Gastroesophageal sphincter (tissue), 4 donors: ENCODE measurements around the gene HCN3. TPM values are rescaled to one million over a fixed set of nuclear protein-coding genes. Genes with fewer than 3 reads are reported as not detected.
"Not testable (repeated sequence)": the region's sequence is repeated elsewhere in the genome, so short reads cannot be mapped to it uniquely, and the experiment has no call there.

Source experiments
- ATAC-seq: fragments of 150-250 bp; one replicate; pipeline ENCODE4 v1.9.1; 2016; ENCODE audit warnings: mild to moderate bottlenecking, moderate library complexity
- H3K27ac ChIP-seq, 4 donors: fragments of 200-600 bp; sonication (generic) in 3 of 4; 1 replicate in 3 of 4; 2 replicates in 1 of 4; pipeline ENCODE4 v1.5.1; 2016 to 2019
- H3K27me3 ChIP-seq: fragments of 200-600 bp; sonication (generic); one replicate; pipeline ENCODE4 v1.5.1; 2019
- H3K36me3 ChIP-seq, 2 donors: fragments of 200-600 bp; sonication (generic); one replicate each; pipeline ENCODE4 v1.5.1; 2019; ENCODE audit warnings: control low read depth in 1 of 2
- H3K4me1 ChIP-seq, 3 donors: fragments of 200-600 bp; sonication (generic); 1 replicate in 2 of 3; 2 replicates in 1 of 3; pipeline ENCODE4 v1.5.1; 2016 to 2019; ENCODE audit warnings: control low read depth in 2 of 3
- H3K4me3 ChIP-seq, 2 donors: fragments of 200-600 bp; sonication (generic); one replicate each; pipeline ENCODE4 v1.5.1; 2019; ENCODE audit warnings: mild to moderate bottlenecking in 1 of 2, moderate library complexity in 1 of 2
- H3K9me3 ChIP-seq, 3 donors: fragments of 200-600 bp; sonication (generic); one replicate each; pipeline ENCODE4 v1.5.1; 2017 to 2019; ENCODE audit warnings: control low read depth in 2 of 3
- EP300 ChIP-seq: sonication (generic); formaldehyde crosslinking; IDR thresholded peaks from one replicate; pipeline ENCODE4 v1.6.1; 2017; ENCODE audit warnings: antibody characterized with exemption, mild to moderate bottlenecking
- POLR2A ChIP-seq, 2 donors: fragments of 450-650 bp; IDR thresholded peaks; one replicate each; pipeline ENCODE4 v1.6.1; 2017; ENCODE audit warnings: antibody characterized with exemption in 2 of 2, mild to moderate bottlenecking in 2 of 2, moderate library complexity in 1 of 2
- POLR2AphosphoS5 ChIP-seq: sonication (generic); formaldehyde crosslinking; IDR thresholded peaks from one replicate; pipeline ENCODE4 v1.6.1; 2017; ENCODE audit warnings: antibody characterized with exemption
- WGBS, 2 donors: methylation state at CpG; one replicate each; pipeline ENCODE4 v1.1.5; 2018; ENCODE audit warnings: low coverage in 1 of 2; 5-methylcytosine and 5-hydroxymethylcytosine counted together
- total RNA-seq, 4 donors: library from RNA; depleted of rRNA; stranded (reverse); fragments of >200 nt; gene quantifications; one replicate each; pipeline ENCODE4 v1.1.0, GENCODE V29; 2016
- TF ChIP-seq, protein P1 (sequence below), 4 experiments: fragments of 200-600 bp in 2 of 4; fragments of 450-650 bp in 2 of 4; sonication (generic) in 1 of 4; IDR thresholded peaks; one replicate each; pipeline ENCODE4 v1.5.1; 2017 to 2019; ENCODE audit warnings: antibody characterized with exemption in 4 of 4, mild to moderate bottlenecking in 2 of 4, moderate library complexity in 2 of 4

HCN3 gene
- total RNA-seq = 1 to 10 TPM in 3 of 4 donors, under 1 TPM in 1; 0.47 to 2.2 (median 1.6) TPM

DNA sequence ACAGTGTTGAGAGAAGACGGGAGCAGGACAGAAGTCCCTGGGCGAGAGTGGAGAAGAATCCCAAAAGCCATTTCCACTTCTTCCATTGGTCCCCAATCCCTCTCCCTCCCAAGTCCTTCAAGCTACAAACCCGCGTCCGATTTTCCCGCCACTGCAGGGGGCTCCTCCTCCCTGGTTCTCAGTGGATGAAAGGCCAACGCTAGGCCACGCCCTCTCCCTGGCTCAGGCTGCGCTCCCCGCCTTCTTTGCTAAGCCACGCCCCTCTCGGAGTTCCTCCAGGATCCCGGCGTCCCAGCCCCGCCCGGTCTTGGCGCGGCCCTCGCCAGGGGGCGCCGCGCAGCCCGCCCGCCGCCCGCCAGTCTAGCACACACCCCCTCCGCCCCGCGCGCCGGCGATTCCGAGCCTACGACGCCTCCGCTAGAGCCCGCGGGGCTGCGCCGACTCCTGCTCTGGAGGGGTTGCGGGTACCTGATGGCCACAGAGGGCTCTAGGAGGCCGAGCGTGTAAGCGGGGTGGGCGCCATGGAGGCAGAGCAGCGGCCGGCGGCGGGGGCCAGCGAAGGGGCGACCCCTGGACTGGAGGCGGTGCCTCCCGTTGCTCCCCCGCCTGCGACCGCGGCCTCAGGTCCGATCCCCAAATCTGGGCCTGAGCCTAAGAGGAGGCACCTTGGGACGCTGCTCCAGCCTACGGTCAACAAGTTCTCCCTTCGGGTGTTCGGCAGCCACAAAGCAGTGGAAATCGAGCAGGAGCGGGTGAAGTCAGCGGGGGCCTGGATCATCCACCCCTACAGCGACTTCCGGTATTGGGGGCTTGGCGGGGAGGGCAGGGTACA lies at the start of gene HCN3:
Gene HCN3, plus strand, starts transcription at position 394 of the 832 bp plus-strand sequence. Its CDS starts 128 bp downstream, at position 522.
- Histone ChIP-seq H3K4me3 (peak within 1 kb of the TSS; percentile 55 to 78), H3K27ac (peak within 1 kb of the TSS; percentile 10 to 83 (median 80)), H3K9me3 (no peaks in the 10 kb centered on the region), H3K27me3 (no peaks in the 10 kb centered on the region), H3K4me1 (peaks cover 0 to 37% (median 20%) of the 10 kb centered on the region in 3 donors), H3K36me3 (no peaks in the 10 kb centered on the region)
- ATAC-seq = peak; percentile 90
- WGBS, 2 donors = 0% methylated on average over 9 to 18 of the region's 68 CpGs
- TF ChIP-seq, protein P1, sequence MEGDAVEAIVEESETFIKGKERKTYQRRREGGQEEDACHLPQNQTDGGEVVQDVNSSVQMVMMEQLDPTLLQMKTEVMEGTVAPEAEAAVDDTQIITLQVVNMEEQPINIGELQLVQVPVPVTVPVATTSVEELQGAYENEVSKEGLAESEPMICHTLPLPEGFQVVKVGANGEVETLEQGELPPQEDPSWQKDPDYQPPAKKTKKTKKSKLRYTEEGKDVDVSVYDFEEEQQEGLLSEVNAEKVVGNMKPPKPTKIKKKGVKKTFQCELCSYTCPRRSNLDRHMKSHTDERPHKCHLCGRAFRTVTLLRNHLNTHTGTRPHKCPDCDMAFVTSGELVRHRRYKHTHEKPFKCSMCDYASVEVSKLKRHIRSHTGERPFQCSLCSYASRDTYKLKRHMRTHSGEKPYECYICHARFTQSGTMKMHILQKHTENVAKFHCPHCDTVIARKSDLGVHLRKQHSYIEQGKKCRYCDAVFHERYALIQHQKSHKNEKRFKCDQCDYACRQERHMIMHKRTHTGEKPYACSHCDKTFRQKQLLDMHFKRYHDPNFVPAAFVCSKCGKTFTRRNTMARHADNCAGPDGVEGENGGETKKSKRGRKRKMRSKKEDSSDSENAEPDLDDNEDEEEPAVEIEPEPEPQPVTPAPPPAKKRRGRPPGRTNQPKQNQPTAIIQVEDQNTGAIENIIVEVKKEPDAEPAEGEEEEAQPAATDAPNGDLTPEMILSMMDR (IDR thresholded peaks at IDR 0.05) = peak in 3 of 4 experiments; percentile 54 to 87 (median 72)
- no peak for TF ChIP-seq EP300
- TF ChIP-seq POLR2AphosphoS5 = peak; percentile 31
- no peak for TF ChIP-seq POLR2A (IDR thresholded peaks at IDR 0.05)

DNA sequence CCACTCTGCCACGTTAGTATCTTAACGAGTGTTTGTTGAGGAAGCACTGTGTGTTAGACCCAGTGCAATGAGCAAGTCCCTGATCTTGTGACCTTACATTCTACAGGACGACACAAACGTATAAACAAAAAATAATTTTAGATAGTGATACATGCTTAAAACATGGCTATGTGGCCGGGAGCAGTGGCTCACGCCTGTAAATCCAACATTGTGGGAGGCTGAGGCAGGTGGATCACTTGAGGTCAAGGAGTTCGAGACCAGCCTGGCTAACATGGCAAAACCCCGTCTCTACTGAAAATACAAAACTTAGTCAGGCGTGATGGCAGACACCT lies 49.2 kb upstream of the HCN3 start:
- TF ChIP-seq, protein P1 (IDR thresholded peaks at IDR 0.05) = no peak
- TF ChIP-seq POLR2A (IDR thresholded peaks at IDR 0.05) = no peak
- TF ChIP-seq POLR2AphosphoS5 = no peak
- TF ChIP-seq EP300 = no peak
- H3K9me3 ChIP-seq = no peaks in the 10 kb centered on the region
- H3K27me3 ChIP-seq = no peaks in the 10 kb centered on the region
- peak overlapping the region; percentile 89 to 96 (median 90) for H3K27ac ChIP-seq
- peaks cover 2 to 48% (median 19%) of the 10 kb centered on the region in 3 donors for H3K4me1 ChIP-seq
- H3K36me3 ChIP-seq = no peaks in the 10 kb centered on the region
- WGBS, 2 donors = 37 to 40% methylated on average over 4 to 7 of the region's 9 CpGs
- no peak for ATAC-seq
- H3K4me3 ChIP-seq = peak overlapping the region; percentile 54 to 65

DNA sequence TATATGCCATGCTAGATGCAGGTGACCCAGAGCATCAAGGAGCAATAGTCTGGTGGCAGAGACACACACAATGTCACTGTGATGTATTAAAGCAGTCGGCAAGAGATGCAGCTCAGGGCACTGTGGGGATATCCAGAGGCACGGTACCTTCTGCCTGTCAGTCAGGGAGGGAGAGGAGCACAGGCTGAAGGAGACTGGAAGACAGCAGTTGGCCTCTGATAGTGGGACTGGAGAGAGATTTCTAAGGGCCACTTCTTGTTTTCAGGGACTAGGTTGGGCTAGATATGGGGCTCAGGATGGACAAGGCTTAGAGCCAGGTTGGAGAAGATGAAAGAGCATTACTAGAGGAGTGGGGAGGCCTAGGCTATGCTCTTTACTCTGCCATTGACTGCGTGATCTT lies 46.0 kb upstream of the HCN3 start:
- not testable (repeated sequence) for H3K9me3 ChIP-seq, ATAC-seq, H3K27me3 ChIP-seq, H3K4me3 ChIP-seq
- H3K36me3 ChIP-seq = peaks cover 0 to 12% of the 10 kb centered on the region in 2 donors
- peak overlapping the region in 3 of 4 donors; percentile 65 to 80 (median 71) for H3K27ac ChIP-seq
- 42 to 55% methylated on average over 2 of the region's 3 CpGs for WGBS, 2 donors
- peaks cover 2 to 33% (median 17%) of the 10 kb centered on the region in 3 donors for H3K4me1 ChIP-seq

DNA sequence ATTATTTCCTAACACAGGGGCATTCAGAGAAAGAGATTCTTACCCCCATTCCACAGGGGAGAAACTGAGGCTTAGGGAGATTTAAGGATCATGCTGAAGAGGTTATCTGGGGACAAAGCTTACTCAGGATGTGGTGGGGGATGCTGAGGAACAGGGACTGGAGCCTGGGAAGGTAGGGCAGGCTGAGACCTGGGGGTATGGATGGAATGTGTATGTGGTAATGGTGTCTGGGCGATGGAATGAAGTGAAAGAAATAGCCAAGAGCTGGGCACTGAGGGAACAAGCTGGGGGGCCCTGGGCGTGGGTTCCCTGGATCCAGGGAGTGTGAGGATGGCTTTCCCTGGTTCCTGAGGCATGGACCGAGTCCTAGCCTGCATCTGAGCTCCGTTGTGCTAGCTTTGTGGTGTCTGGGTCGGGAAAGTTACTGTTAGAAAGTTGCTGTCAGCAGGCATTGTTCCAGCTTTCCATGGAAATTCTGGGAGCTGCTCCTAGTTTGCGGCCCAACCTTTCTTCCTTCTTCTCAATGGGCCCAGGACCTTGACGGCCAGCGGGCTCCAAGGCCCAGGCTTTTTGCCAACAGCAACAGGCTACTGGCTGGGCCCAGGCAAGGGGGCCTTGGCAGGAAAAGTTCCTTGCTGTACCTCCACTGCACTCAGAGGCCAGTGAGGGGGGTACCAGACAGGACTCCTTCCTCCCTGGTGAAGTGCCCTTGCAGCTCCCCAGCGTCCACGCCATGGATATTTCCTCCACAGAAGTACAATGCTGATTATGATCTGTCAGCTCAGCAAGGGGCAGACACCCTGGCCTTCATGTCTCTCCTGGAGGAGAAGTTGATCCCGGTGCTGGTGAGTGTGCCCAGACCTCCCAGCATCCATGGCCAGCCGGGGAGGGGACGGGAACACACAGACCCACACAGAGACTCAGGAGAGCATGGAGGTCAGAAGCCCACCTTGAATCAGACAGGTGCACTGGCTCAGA lies 45.0 kb upstream of the HCN3 start:
- H3K27me3 ChIP-seq, H3K9me3 ChIP-seq, H3K4me3 ChIP-seq, ATAC-seq: not testable (repeated sequence)
- Histone ChIP-seq H3K36me3 (peaks cover 0 to 21% of the 10 kb centered on the region in 2 donors), H3K4me1 (peaks cover 2 to 26% (median 11%) of the 10 kb centered on the region in 3 donors), H3K27ac (peak overlapping the region; percentile 13 to 80 (median 68))
- whole genome bisulfite sequencing, 2 donors = 25% methylated on average over 2 of the region's 13 CpGs; no CpG with 5 or more reads in 1 of the 2 donors

DNA sequence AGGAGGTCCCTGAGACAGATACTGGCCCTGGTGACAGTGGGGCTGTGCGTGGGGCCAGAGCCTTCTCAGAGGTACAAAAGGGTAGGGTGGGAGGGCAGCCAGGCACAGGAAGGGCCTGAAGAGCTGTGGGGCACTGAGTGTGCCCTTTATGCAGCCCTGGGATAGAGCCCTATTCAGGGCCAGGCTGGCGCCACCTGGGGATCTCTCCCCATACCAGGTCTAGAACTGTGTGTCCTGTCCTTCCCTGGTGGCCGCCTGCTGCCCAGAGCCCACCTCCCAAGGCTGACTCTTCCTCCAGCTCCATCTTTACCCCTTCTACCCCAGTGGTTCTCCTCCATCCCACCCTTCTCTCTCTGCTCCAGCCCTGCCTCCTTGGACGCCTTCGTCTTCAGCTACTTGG lies 43.8 kb upstream of the HCN3 start:
- H3K9me3 ChIP-seq, ATAC-seq, H3K27me3 ChIP-seq, H3K27ac ChIP-seq, H3K4me3 ChIP-seq: not testable (repeated sequence)
- Histone ChIP-seq H3K4me1 (peaks cover 2 to 18% (median 11%) of the 10 kb centered on the region in 3 donors), H3K36me3 (peaks cover 0 to 33% of the 10 kb centered on the region in 2 donors)
- 88% methylated on average over 1 of the region's 5 CpGs; no CpG with 5 or more reads in 1 of the 2 donors for WGBS, 2 donors

DNA sequence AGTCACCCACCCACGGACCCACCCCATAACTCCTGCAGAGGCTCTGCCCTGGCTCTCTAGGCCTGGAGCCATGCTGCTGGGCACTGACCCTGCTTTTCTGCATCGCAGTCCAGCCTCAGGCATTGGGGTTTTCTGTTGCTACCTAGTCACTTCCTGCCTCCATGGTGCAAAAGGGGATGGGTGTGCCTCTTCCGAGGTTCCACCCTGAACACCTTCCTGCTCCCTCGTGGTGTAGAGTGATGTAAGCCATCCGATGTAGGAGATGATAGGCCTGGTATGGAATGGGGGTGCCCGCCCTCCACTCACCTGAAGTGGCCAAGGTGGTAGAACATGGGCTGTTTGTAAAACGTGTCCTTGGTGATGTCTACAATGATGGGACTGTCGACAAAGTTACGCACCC lies 41.9 kb upstream of the HCN3 start:
- H3K27ac ChIP-seq, H3K27me3 ChIP-seq, H3K4me3 ChIP-seq, ATAC-seq, H3K9me3 ChIP-seq: not testable (repeated sequence)
- peaks cover 0 to 48% of the 10 kb centered on the region in 2 donors for H3K36me3 ChIP-seq
- peaks cover 2 to 26% (median 14%) of the 10 kb centered on the region in 3 donors for H3K4me1 ChIP-seq
- 83% methylated on average over 3 of the region's 9 CpGs; no CpG with 5 or more reads in 1 of the 2 donors for WGBS, 2 donors
